GM12873 (cell line): ENCODE measurements around the gene COL6A2.

Experiments
- TF ChIP-seq, protein P1 (sequence below): IDR thresholded peaks from 2 replicates; pipeline ENCODE4 v1.5.1; 2012; ENCODE audit warnings: low read depth, mild to moderate bottlenecking, moderate library complexity, low read length, control low read depth; ENCODE audit not compliant: insufficient read depth; ENCODE audit errors: missing control alignments

The COL6A2 gene

DNA sequence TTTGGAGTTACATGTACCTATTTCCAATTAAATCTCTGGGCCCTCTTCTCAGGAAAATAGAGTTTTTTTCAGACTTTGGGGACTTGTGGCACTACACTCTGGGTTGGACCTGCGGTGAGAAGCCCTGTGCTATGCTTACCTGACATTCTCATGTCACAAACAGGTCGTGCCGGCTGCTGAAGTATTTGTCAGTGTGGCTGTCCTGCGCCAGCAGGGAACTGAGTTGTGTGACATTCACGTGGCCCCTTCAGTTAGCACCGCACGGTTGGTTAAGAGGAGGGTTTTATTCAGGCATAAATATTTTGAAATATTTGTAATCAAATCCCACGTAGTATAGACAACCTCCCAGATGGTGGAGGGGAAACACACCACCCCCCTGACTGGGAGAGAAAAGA lies 6.3 kb upstream of the COL6A2 start:
- TF ChIP-seq, protein P1, sequence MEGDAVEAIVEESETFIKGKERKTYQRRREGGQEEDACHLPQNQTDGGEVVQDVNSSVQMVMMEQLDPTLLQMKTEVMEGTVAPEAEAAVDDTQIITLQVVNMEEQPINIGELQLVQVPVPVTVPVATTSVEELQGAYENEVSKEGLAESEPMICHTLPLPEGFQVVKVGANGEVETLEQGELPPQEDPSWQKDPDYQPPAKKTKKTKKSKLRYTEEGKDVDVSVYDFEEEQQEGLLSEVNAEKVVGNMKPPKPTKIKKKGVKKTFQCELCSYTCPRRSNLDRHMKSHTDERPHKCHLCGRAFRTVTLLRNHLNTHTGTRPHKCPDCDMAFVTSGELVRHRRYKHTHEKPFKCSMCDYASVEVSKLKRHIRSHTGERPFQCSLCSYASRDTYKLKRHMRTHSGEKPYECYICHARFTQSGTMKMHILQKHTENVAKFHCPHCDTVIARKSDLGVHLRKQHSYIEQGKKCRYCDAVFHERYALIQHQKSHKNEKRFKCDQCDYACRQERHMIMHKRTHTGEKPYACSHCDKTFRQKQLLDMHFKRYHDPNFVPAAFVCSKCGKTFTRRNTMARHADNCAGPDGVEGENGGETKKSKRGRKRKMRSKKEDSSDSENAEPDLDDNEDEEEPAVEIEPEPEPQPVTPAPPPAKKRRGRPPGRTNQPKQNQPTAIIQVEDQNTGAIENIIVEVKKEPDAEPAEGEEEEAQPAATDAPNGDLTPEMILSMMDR, result no peak

DNA sequence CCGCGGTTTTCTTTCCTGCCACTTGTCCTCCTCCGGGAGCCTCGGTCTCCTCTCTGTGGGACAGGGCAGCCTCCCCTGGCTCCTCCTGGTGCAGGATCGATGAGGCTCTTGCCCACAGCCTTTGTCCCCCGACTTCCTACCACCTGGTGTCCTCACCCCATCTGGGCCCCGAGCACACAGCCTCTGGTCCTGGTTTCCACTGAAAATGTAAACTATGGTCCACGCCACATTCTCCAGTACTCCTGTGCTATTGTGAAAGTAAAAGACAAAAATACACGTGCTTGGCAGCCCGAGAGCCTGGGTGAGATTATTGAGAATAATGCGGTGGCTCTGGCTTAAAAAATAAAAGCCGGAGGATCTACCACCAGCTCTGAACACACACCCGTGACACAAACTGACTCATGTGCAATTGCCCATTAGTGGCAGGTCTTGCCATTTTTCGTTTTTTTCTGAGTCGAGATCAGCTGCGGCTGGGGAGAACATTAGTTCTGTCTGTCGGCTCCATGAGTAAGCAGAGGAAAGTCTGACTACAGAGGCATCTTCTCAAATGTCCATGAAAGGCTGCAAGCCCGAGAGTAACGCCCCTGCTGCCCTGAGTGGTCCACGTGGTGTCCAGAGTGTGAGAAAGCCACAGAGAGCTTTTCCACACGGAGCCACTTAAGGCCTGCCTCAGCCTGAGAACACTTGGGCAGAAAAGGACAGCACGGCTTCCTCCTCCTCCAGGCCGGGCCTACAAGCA lies 5.7 kb upstream of the COL6A2 start:
- TF ChIP-seq, protein P1, result no peak

DNA sequence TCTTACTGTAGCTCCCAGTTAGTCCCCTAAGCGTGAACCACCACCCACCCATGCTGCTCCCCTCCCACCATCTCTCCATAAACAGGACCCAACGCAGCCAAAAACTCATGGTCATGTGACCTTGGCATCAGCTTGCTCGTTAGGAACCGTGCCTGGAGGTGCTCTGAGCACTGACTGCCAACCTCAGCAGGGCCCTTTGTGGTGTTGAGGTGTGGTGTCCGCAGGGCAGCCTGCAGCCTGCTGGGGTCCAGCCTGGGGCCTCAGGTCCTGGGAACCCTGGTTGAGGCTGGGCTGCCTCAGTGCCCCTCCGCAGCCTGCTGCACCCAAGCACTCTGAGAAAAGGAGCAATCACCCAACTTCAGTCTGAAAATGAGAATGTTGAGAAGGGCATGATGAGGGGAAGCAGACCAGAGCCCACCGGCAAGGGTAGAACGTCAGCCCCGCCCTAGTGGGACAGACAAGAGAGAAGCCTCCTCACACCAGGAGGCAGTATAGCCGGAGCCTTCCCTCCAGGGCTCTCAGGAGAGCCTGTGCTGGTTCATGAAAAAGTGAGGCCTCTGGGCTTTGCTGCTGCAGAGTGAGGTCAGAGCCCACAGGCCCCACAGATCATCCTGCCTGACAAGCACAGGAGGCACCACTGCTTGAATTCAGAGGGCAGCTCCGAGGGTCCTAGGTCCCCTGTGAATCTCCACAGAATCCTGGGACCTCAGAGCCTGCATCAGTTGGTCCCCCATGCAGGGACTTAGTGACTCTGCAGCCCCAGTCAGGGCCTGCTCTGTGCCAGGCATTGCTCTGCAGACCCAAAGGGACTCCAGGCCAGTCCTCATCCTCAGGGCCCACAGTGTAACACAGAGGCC lies 4.9 kb upstream of the COL6A2 start:
- TF ChIP-seq, protein P1, result no peak

DNA sequence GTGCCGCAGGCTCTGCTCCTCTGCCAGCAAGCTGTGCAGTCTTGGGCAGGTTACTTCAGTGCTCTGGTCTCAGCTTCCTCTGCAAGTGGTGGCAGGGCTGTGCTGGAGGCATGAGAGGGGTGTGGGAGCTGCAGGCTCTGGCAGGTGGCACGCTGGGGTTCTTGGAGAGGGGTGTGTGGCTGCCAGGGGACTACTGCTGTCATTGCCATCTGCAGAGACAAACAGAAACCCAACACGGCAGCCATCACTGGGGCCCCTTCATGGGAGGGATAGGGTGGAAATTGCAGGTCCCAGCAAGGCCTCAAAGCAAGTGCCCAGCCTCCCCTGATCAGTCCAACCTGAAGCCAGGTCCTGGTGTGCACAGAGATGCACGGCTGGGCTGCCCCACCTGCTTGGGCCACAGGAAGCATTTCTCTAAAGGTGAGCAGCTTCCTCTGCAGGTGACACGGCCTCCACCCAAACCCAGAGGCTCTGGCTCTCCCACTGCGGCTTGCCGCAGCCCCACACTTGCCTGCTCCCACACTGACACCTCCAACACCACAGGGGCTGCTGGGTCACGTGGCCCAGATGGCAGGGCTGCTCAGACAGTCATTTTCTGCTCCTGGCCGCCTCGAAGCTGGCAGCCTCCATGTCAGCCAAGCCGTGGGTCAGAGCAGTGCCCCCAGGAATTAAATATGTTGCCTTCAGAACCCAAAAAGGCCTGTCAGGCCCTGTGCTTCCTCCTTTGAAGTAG lies 4.1 kb upstream of the COL6A2 start:
- TF ChIP-seq, protein P1, result no peak

DNA sequence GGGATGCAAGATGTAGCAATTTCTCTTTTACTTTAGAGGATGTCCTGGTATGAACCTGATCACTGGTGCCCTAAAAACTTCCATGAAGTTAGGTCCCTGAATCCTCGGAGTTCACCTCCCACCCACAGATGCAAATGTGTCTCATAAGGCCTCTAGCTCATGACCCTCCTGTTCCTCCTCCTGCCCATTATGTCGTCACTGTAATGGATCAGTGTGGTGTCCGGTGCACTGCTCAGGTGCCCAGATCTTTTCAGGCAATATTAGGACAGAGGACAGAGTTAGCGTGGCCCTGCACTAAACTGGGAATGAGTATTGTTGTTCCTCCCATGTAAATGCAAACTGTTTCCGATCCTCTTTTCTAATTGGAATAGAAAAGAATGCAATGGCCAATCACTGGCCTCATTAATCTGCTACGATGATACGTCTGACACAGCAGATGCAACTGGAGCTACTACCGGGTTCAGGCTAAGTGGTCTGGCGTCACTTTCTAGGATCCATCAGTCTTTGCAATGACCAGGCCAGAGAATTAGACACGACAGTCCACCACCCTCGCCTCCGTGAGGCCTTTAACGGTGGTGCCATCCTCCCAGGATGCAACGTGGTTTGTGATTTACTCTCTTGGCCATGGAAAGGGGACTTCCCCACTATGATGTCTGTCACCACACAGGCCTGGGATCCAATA lies 3.4 kb upstream of the COL6A2 start:
- TF ChIP-seq, protein P1, result no peak

DNA sequence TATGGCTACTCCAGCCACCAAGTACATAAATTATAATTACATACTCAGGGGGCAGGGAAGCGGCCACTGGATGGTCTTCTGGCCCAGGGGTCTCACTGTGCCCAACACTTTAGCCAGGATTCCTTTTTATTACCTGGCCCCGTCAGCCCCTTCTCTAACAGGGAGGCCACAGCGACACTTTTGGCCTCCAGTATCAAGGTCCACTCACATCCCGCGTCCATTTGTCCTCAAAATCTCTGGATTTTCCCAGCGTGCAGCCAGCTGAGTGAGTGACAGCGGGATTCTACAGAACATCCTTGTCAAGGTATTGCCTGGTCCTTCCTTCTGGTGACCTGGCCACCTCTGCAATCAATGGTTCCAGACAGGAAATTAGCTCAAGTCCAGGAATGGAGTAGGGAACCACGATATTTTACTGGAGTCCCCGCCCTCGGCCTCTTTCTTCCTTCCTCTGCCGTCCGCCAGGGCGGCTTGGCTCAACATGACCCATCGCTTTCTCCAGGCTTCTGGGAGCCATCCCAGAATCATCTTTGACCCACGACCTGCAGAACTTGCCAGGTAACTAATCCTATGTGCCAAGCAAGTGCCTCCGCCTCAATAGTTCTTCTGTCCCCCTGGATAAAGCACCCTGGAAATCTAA lies 2.7 kb upstream of the COL6A2 start:
- TF ChIP-seq, protein P1, result no peak
